M059J (cell line): ENCODE results near the gene CORO1C. TPM values are rescaled to one million over a fixed set of nuclear protein-coding genes. Genes with fewer than 3 reads are reported as not detected.
A peak's percentile ranks its signal among the peaks of the same experiment; 100 is the strongest.
"Not testable (repeated sequence)": the region's sequence is repeated elsewhere in the genome, so short reads cannot be mapped to it uniquely, and the experiment has no call there.

Experiments used
- DNase-seq: peaks from one replicate; pipeline ENCODE4 v3.0.0-alpha.2; 2012; ENCODE audit warnings: low read depth
- total RNA-seq: library from RNA; depleted of rRNA; stranded (reverse); fragments of >200 nt; shearing (Covaris generic); gene quantifications from 2 replicates; pipeline ENCODE4 v1.2.3, GENCODE V29; 2014; rRNA removed

CORO1C gene
- 118 and 171 TPM in 2 replicates for total RNA-seq

DNA sequence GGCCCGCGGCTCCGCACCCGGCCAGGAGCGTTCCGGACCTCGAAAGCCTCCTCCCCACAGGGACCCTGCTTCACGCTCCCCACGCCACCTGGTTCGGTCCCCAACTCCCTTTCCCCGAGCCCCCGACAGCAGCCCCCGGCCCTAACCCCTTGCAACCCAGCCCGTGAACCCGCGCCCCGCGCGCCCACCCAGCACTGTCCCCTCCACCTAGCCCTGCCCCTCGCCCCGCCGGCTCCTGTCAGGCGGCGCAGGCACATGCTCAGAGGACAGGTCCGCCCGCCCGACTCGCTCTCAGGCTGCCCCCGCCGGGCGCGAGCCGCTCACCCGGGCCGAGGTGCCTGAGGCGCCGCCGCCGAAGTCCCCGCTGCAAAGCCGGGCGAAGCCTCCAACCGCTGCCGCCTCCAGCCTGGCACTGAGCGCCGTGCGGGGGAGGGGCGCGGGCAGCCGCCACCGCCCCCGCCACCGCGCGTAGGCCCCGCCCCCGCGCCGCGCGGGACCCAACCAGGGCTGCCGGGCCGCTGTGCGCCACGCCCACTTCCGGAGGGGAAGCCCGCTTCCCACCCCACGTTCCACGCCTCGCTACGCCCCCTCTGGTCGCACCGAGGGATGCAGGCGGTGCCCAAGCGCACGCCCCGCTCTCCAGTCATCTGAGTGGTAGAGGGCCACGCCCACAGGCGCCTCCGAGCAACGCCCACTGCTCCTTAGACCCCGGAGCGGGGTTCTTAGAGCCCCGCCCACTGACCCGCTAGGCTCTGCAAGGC is at the start of gene CORO1C:
CORO1C (minus strand) TSS at position 414 of the 761 bp plus-strand sequence. CDS start 30,200 bp downstream, outside the sequence.
- peak; percentile 92 for DNase-seq

GRCh38 chr12:108779998-108780688 is 48.8 kb upstream of the CORO1C start:
- no peak for DNase-seq

- no peak for DNase-seq
These were observed 46.7 kb upstream of the CORO1C start for GRCh38 chr12:108778053-108778452.

DNA sequence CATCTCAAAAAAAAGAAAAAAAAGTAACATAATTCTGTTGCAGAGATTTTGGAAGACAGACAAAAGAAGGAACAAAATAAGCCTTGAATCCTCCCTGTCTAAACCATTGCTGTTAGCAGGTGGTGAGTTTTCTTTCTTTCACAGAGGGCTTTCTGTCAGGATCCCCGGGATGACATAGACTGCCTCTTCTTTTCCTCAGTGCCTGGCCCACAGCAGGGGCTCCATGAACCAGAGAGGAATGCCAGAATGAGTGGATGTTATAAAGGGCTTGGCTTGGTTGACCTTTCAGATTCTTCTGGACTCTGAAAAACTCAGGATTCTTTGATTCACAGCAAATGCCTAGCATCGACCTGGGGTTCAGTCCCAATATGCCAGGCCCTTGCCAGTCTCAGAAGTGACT is 45.8 kb upstream of the CORO1C start:
- no peak for DNase-seq

- DNase-seq: peak; percentile 73
These were observed 42.8 kb upstream of the CORO1C start for GRCh38 chr12:108773798-108774788.

GRCh38 chr12:108772891-108773797 is 41.8 kb upstream of the CORO1C start:
- DNase-seq: no peak

DNA sequence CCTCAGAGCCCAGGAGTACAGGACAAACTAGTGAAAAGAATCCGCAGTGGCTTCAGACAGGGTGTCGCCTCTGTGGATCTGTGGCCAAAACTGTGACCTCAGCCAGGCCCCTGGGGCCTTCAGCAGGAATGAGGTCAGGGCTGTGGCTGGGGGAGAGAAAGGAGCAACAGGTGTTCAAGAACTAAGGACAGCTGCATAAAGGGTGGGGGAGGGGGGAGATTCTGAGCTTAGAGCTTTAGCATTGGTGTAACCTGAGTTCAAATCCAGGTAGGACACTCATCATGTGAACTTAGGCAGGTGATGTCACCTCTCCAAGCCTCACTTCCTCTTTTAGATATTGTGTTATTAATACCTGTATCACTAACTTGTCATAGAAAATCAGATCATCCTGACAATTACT is 40.9 kb upstream of the CORO1C start:
- no peak for DNase-seq

- not testable (repeated sequence) for DNase-seq
These were observed 40.5 kb upstream of the CORO1C start for GRCh38 chr12:108771835-108772234.

DNA sequence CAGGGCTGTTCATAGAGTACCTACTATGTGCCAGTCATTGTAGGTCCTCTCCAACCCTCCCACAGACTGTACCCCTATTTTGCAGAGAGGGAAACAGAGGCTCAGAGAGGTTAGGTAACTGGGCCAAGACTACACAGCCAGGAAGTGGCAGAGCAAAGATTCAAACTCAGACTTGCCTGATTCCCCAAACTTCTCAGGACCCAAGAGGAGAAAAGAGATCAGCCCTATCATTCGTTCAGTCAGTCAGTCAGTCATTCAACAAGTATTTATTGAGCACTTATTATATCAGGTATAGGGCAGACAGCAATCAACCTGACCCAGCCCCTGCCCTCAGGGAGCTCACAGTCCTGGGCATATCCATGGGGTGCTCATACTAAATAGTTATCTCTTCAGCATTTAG is 39.6 kb upstream of the CORO1C start:
- DNase-seq: no peak

- no peak for DNase-seq
These were observed 39.0 kb upstream of the CORO1C start for GRCh38 chr12:108770269-108770829.

DNA sequence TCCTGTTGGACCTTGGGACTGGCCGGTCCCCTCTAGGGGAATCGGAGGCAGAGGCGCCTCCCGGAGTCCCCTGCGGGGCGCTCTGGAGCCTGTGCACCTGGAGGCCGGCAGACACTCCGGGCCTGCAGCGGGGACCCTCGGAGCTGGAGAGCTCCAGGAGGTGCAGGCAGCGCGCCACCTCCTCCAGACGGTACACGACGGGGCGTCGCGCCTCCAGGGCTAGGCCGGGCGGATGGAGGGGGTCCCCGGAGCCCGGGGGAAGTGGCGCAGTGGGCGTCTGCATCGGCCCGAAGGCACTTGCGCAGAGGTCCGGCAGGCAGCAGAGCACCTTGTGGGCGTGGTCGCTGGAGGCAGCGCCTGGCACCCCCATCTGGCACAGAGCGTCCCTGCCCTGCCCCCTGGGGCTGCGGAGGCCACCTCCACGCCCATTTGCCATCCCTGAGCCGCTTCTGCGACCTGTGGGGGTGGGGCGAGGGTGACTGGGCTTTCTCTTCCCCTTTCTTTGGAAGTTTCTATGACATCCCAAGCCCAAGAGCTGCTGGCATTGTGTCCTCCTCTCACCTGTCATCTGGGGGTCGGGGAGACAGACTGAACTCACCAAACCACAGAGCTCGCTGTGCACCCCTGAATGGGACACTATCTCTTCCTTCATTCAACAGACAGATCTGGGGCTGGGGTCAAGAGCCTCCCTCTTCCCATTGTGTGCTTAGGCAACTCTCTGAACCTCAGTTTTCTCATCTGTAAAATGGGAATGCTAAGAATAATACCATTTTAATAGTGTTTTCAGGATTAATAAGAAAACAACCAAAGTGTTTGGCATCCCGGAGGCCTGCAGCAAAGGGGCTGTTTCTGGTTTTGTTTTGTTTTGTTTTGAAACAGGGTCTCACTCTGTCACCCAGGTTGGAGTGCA is 37.5 kb upstream of the CORO1C start:
- no peak for DNase-seq

DNA sequence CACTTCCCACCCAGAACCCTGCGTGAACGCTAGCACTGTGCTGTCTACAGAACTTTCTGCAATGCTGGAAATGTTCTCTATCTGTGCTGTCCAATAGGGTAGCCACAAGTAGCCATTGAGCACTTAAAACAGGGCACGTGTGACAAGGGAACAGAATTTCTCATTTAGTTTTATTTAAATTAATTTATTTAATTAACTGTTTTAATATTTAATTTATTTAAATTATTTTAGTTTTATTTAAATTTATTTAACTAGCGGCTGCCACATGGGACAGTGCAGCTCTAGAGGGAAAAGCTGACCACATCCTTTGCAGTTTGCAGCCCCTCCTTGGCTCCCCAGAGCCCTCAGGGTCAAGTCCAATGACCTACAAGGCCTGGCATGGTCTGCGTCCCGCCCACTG is 35.0 kb upstream of the CORO1C start:
- DNase-seq: no peak

- no peak for DNase-seq
These were observed 34.0 kb upstream of the CORO1C start for GRCh38 chr12:108765289-108765764.

DNA sequence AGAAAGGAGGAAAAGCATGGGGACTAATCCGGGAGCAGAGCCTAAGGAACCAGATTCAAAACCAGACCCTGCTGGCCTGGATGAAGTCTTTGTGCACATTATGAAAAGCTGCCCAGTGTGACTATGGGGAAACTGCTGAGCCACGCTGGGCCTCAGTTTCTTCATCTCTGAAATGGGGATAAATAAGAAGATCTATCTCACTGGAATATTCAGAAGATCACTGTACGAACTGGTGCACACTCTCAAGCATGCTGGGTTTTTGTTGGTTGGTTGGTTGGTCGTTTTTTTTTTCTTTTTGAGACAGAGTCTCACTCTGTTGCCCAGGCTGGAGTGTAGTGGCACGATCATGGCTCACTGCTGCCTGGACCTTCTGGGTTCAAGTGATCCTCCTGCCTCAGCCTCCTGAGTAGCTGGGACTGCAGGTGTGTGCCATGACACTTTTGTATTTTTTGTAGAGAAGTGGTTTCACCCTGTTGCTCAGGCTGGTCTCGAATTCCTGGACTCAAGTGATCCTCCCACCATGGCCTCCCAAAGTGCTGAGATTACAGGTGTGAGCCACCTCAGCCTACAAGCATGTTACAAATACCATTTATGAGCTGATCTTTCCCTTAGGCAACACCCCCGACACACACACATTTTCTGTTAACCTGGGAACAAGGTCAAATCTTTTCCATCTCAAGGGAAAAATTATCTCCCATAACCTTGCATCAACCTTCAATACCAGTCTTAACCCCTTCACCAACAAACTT is 33.4 kb upstream of the CORO1C start:
- DNase-seq: no peak

DNA sequence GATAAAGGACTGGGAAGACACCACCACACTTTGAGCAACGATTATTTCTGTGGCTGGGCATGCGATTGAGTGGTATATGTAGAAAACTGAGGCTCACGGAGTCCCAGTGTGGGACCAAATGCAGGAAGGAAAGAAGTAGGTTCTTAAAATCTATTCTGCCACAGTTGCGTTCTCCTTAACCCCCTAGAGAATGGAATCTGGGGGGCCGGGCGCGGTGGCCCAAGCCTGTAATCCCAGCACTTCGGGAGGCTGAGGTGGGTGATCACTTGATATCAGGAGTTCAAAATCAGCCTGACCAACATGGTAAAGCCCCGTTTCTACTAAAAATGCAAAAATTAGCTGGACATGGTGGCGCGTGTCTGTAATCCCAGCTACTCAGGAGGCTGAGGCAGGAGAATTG is 29.9 kb upstream of the CORO1C start:
- no peak for DNase-seq

DNA sequence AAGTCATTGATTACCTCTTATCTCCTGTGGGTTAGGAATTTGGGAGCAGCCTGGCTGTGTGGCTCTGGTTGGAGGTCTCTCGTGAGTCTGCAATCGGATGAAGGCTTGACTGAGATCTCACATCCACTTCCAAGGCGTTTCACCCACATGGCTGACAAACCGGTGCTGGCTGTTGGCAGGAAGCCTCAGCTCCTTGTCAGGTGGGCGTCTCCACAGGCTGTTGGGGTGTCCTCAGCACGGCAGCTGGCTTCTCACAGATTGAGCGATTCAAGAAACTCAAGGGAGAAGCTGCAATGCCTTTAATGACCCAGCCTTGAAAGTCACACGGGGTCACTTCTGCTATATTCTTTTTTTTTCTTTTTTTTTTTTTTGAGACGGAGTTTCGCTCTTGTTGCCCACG is 28.6 kb upstream of the CORO1C start:
- DNase-seq: no peak

DNA sequence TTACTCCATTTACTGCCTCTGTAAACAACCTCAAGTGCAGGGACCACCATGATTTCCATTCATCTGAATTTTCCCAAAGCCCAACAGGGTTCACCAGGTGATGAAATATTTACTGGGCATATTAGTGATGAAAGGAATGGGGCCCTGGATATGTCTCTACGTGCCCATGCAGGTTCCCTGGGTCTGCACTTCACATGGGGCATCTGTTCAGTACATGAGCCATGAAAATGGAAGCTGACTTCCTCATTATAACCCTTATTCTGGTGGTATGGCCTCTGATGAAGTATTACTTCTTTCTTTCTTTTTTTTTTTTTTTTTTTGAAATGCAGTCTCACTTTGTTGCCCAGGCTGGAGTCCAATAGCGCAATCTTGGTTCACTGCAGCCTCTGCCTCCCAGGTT is 26.5 kb upstream of the CORO1C start:
- DNase-seq: no peak

DNA sequence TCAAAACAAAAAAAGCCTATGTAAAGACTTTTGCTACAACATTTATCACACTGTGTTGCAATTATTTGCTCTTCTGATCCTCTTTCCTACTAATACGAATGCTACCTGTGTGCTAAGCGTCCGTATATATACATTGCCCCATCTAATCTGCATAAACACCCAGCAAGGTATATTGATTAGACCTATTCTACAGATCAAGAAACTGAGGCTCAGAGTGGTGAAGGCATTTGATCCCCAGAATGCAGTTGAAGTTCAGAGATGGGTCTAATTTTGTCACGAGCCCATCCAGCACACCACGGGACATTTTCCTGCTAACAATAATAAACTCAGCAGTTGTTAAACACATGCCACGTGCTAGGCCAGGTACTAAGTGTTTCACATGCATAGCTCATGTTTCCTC is 25.1 kb upstream of the CORO1C start:
- no peak for DNase-seq

- DNase-seq: no peak
These were observed 24.2 kb upstream of the CORO1C start for GRCh38 chr12:108755481-108755880.
